Regular cardiac myocyte (primary cell): Measurements from ENCODE around the gene SCEL. TPM values are rescaled to one million over a fixed set of nuclear protein-coding genes. Genes with fewer than 3 reads are reported as not detected.

Experiments used
- total RNA-seq: library from RNA; depleted of rRNA; stranded (reverse); fragments of >200 nt; gene quantifications from 2 replicates; pipeline ENCODE4 v1.2.3, GENCODE V29; 2014

SCEL gene, protein sequence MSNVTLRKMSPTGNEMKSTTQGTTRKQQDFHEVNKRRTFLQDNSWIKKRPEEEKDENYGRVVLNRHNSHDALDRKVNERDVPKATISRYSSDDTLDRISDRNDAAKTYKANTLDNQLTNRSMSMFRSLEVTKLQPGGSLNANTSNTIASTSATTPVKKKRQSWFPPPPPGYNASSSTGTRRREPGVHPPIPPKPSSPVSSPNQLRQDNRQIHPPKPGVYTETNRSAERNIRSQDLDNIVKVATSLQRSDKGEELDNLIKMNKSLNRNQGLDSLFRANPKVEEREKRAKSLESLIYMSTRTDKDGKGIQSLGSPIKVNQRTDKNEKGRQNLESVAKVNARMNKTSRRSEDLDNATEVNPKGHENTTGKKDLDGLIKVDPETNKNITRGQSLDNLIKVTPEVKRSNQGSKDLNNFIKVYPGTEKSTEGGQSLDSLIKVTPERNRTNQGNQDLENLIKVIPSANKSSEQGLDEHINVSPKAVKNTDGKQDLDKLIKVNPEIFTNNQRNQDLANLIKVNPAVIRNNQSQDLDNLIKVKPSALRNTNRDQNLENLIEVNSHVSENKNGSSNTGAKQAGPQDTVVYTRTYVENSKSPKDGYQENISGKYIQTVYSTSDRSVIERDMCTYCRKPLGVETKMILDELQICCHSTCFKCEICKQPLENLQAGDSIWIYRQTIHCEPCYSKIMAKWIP
- not detected in 2 replicates for total RNA-seq

DNA sequence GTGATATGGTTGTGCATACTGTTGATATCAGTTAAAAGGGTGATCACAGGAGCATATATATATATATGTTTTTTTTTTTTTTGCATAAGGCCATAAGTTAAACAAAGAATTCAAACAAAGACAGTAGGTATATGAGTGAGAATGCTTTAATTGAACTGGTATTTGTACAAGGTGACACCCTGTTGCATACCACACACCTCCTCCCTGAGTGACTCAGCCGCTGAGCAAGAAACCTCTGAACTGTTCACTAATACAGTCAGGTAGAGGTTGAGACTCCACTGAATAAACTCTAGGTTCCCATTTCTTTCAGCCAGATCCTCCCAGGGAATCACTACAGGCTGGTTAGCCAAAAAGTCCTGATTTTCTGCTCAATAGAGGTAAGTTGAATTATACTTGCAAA, at the start of gene SCEL:
Gene SCEL (plus strand): TSS at position 259 of the 400 bp plus-strand sequence. CDS start 20,170 bp downstream, outside the sequence.

Other genes with a start within 250 kb of the SCEL start
- gene MYCBP2, start 208.6 kb upstream of the SCEL start, total RNA-seq = 57.5 and 70.5 TPM in 2 replicates
- 0.38 and 0.56 TPM in 2 replicates for gene SLAIN1, start 162.0 kb downstream of the SCEL start, total RNA-seq